Head of caudate nucleus (tissue), 42 donors: ENCODE results near the gene C1QA.

Experiments used
- DNase-seq, 42 donors: peaks; one replicate each; pipeline versions ENCODE4 v3.0.0 to v3.0.0-alpha.2; 2020 to 2021; ENCODE audit warnings: mixed read lengths in 7 of 42
- intact Hi-C: fragments of 100-400 bp; cut with DNase I; formaldehyde crosslinking; loops from one replicate; pipeline ENCODE4 v1.15.0; 2022

C1QA gene

GRCh38 chr1:22636353-22636752 is at the start of gene C1QA:
TSS of gene C1QA (plus strand) at chr1:22636628. CDS start at chr1:22637617, 989 bp downstream.
- DNase-seq = peak in 40 of 42 donors; percentile 14 to 75 (median 54)
- intact Hi-C loops = no loop called here

GRCh38 chr1:22587247-22587646 is 49.2 kb upstream of the C1QA start:
- no peak for DNase-seq
- intact Hi-C loops = no loop called here

- intact Hi-C loops = no loop called here
- DNase-seq = no peak
These were observed 47.5 kb upstream of the C1QA start for GRCh38 chr1:22588899-22589422.

GRCh38 chr1:22591576-22591975 is 44.9 kb upstream of the C1QA start:
- intact Hi-C loops = no loop called here
- no peak for DNase-seq

GRCh38 chr1:22592051-22592450 is 44.4 kb upstream of the C1QA start:
- no peak for DNase-seq

GRCh38 chr1:22592919-22593790 is 43.3 kb upstream of the C1QA start:
- intact Hi-C loops = no loop called here
- no peak for DNase-seq

More at GRCh38 chr1:22592051-22592450, 44.4 kb upstream of the C1QA start:
- intact Hi-C loops = no loop called here

GRCh38 chr1:22594396-22594795 is 42.0 kb upstream of the C1QA start:
- intact Hi-C loops = no loop called here
- no peak for DNase-seq

- intact Hi-C loops = no loop called here
- DNase-seq = no peak
These were observed 41.3 kb upstream of the C1QA start for GRCh38 chr1:22595108-22595507.

- DNase-seq = no peak
- intact Hi-C loops = no loop called here
These were observed 39.0 kb upstream of the C1QA start for GRCh38 chr1:22597301-22597965.

GRCh38 chr1:22597996-22598395 is 38.4 kb upstream of the C1QA start:
- DNase-seq = no peak
- intact Hi-C loops = no loop called here

GRCh38 chr1:22598736-22599135 is 37.7 kb upstream of the C1QA start:
- no peak for DNase-seq
- intact Hi-C loops = no loop called here

- intact Hi-C loops = no loop called here
These were observed 36.2 kb upstream of the C1QA start for GRCh38 chr1:22600071-22600816.

GRCh38 chr1:22600817-22601605 is 35.4 kb upstream of the C1QA start:
- intact Hi-C loops = no loop called here
- no peak for DNase-seq

More at GRCh38 chr1:22600071-22600816, 36.2 kb upstream of the C1QA start:
- DNase-seq = no peak

- intact Hi-C loops = no loop called here
- DNase-seq = no peak
These were observed 34.8 kb upstream of the C1QA start for GRCh38 chr1:22601610-22602009.

- DNase-seq = peak in 2 of 42 donors; percentile 18 to 30
- intact Hi-C loops = no loop called here
These were observed 34.2 kb upstream of the C1QA start for GRCh38 chr1:22602060-22602740.

- intact Hi-C loops = no loop called here
- DNase-seq = no peak
These were observed 30.3 kb upstream of the C1QA start for GRCh38 chr1:22606161-22606560.

- intact Hi-C loops = no loop called here
- DNase-seq = no peak
These were observed 29.3 kb upstream of the C1QA start for GRCh38 chr1:22607154-22607553.

- intact Hi-C loops = no loop called here
- DNase-seq = no peak
These were observed 28.1 kb upstream of the C1QA start for GRCh38 chr1:22608361-22608760.
